GM12874 (cell line): ENCODE data around the gene RGP1.

ENCODE experiments used
- TF ChIP-seq, protein P1 (sequence below): IDR thresholded peaks from 2 replicates; pipeline ENCODE4 v1.5.1; 2011; ENCODE audit warnings: low read depth, mild to moderate bottlenecking, control low read depth, low read length, moderate library complexity; ENCODE audit not compliant: insufficient read depth

The RGP1 gene

DNA sequence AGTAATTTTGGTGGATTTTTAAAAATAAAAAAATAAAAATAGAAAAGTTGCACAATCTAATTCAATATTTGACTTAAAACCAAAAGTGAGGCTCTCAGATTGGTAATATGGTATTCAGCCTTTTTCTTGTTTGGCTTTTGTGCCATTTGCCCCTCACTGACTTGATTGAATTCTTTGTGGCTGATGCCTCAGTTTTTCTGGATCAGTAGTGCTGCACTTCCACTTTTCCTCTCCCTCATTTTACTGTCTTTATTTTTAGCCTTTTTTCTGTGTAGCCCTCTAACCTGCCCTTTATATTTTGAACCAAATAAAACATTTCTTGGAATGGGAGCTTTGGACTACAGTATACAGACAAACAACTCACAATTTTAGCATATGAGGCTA is 8.8 kb downstream of the RGP1 start:
- TF ChIP-seq, protein P1, sequence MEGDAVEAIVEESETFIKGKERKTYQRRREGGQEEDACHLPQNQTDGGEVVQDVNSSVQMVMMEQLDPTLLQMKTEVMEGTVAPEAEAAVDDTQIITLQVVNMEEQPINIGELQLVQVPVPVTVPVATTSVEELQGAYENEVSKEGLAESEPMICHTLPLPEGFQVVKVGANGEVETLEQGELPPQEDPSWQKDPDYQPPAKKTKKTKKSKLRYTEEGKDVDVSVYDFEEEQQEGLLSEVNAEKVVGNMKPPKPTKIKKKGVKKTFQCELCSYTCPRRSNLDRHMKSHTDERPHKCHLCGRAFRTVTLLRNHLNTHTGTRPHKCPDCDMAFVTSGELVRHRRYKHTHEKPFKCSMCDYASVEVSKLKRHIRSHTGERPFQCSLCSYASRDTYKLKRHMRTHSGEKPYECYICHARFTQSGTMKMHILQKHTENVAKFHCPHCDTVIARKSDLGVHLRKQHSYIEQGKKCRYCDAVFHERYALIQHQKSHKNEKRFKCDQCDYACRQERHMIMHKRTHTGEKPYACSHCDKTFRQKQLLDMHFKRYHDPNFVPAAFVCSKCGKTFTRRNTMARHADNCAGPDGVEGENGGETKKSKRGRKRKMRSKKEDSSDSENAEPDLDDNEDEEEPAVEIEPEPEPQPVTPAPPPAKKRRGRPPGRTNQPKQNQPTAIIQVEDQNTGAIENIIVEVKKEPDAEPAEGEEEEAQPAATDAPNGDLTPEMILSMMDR, result no peak

DNA sequence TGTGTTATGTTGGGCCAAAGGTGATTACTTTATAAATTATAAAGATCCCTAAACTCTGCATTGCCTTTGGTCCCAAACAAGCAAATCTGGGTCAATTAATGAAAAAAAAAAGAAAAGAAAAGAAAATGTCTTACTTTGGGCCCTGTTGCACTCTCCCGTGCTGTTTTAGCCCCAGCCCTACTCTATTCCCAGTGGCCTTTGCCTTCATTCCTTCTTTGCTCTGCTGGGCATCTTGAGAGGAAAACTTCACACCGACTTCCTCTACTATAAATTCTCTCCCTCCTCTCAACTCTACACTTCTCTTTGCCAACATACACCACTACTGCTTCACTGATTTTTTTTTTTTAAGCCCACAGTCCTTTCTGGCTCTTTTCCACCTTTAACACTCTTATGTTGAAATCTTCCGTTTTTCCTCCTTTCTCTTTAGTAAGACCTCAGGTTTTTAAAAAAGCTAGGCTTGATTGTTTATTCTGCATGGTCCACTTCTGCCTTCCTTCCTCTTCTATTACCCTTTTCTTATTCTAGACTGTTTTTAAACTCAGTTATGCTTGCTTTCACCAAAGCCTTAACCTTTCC is 9.5 kb downstream of the RGP1 start:
- TF ChIP-seq, protein P1, result no peak

DNA sequence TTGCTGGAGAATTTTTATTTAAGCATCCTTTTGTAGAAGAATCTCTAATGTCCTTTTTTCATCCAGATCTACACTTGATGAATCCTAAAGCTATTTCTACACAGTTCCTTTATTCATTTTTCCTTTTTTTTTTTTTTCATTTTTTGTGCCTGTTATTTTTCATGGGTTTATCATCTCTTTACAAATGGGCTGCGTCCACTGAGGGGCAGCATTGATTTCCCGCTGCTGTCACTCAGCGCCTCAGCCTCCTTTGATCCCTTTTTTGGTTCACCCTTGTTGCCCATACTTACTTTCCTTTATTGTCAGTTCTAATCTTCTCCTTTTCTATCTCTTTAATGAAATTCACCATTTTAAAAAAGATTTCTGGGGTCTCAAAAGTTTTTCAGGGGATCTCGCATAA is 10.7 kb downstream of the RGP1 start:
- TF ChIP-seq, protein P1, result no peak

DNA sequence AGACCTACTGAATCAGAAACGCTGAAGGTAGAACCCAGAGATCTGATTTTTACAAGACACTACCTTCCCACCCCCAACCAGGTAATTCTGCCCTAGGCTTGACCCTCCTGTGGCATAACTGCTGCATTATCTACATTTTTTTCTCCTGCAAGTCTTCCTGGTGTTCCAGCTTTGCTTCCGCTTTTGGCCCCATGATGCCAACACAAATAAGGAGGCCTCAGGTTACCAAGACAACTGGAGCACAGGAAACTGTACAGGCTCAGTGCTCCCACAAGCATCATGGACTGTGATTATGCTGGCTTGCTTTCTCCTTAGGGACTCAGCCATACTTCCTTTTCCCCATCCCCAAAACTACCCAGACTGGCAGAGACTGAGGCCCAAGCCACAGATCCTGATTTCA is 11.6 kb downstream of the RGP1 start:
- TF ChIP-seq, protein P1, result no peak

DNA sequence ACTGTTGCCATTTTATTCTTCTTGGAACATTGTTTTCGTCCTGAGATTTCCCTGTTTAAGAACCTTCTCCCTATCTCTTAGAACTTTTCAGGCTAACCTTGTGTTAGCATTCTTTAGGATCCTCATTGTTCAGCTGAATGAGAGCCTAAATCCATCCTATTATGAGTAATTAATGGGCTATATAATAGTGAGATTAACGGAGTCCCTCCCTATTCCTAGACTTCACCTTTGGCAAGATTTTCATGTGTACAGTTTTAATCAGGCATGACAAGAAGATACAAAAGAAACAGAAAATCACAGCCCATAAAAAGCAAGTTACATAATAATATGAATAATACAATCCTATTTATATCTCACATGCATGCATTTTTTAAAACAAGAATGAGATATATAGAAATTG is 14.1 kb downstream of the RGP1 start:
- TF ChIP-seq, protein P1, result no peak

DNA sequence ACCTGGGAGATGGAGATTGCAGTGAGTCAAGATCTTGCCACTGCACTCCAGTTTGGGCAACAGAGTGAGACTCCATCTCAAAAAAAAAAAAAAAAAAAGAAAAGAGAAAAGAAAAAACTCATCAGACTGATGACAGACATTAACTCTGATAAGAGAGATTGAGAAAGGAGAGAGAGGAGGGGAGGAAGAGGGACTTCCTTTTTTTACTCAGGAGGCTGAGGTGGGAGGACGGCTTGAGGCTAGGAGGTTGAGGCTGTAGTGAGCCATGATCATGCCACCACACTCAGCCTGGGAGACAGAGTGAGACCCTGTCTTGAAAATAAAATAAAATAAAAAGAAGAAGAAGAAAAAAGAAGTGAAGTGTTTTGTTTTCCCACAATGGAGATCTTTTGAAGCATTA is 14.7 kb downstream of the RGP1 start:
- TF ChIP-seq, protein P1, result no peak

DNA sequence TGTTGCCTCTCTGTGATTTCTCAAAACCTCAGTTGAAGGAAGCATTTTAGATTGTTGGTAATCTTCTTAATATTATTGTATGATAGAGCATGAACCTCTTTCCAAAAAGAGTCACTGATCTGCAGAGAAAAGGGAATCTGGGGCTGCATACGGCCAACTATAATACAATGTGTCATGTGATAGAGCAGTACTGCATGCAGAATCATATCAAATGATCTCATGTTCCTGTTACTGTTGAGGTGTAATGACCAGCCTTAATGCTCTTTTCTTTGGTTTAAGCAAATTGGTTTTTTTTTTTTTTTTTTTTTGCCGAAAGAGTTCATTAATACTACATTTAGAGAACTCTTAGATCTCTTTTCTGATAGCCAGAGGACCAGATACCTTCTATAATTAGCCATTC is 17.9 kb downstream of the RGP1 start:
- TF ChIP-seq, protein P1, result no peak
